ENCODE measurements around the gene FOXJ2.

Gene FOXJ2

DNA sequence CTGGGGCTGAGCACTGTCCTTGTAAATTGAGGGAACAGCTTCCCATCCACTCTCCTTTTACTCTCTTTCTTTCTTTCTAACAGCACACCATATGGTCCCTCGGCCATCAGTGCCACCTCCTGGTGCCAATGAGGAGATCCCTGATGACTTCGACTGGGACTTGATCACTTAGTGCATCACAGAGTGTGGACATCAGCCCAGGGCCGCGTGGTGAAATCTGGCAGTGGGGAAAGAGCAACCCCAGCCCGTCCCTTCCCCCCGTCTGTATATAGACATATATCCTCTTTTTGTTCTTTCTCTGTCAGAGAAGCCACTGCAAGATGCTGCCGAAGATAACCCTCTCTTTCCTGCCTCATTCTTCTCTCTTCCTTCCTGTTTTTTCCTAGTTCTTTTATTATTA lies 20.2 kb downstream of the FOXJ2 start:
- DNase-seq (ENCODE audit: low read depth in 2 of 2) = no peak
- TF ChIP-seq, protein P1, sequence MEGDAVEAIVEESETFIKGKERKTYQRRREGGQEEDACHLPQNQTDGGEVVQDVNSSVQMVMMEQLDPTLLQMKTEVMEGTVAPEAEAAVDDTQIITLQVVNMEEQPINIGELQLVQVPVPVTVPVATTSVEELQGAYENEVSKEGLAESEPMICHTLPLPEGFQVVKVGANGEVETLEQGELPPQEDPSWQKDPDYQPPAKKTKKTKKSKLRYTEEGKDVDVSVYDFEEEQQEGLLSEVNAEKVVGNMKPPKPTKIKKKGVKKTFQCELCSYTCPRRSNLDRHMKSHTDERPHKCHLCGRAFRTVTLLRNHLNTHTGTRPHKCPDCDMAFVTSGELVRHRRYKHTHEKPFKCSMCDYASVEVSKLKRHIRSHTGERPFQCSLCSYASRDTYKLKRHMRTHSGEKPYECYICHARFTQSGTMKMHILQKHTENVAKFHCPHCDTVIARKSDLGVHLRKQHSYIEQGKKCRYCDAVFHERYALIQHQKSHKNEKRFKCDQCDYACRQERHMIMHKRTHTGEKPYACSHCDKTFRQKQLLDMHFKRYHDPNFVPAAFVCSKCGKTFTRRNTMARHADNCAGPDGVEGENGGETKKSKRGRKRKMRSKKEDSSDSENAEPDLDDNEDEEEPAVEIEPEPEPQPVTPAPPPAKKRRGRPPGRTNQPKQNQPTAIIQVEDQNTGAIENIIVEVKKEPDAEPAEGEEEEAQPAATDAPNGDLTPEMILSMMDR (IDR thresholded peaks at IDR 0.05; ENCODE audit: low read depth, low read length) = no peak
- H3K4me3 ChIP-seq (replicated peaks in 1 of 2; ENCODE audit: low read depth in 2 of 2, low read length in 2 of 2) = no peak overlapping the region

DNA sequence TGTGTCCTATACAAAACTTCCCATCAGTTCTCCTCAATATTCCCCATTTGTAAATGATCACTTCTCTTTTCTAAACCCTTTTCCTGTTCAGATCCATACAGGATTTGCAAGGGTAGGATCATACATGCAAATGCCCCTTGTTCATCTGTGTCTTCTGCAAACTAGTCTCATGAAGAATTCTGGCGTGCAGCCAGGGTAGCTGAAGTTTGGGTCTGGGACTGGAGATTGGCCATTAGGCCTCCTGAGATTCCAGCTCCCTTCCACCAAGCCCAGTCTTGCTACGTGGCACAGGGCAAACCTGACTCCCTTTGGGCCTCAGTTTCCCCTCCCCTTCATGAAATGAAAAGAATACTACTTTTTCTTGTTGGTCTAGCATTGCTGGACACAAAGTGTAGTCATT lies 22.3 kb downstream of the FOXJ2 start:
- TF ChIP-seq, protein P1 (IDR thresholded peaks at IDR 0.05; ENCODE audit: low read depth, low read length) = no peak
- no peak for DNase-seq (ENCODE audit: low read depth in 2 of 2)
- H3K4me3 ChIP-seq (replicated peaks in 1 of 2; ENCODE audit: low read depth in 2 of 2, low read length in 2 of 2) = no peak overlapping the region

DNA sequence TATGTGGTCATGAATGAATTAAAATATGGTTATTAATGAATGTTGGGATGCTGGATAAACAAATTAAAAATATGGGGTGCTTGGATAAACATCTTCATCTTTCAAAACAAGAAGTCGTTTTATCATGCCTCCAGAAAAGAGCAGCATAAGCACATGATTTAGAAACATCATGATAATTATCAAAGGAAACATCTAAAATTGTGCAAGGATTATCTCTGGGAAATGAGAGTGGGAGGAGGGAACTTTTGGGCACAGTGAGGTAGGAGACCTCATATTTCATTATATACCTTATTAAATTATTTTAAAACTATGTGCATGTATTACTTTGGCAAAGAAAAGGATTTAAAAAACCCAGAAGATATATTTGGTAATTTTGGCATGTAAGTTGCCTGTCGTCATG lies 24.8 kb downstream of the FOXJ2 start:
- DNase-seq (ENCODE audit: low read depth in 2 of 2) = no peak
- TF ChIP-seq, protein P1 (IDR thresholded peaks at IDR 0.05; ENCODE audit: low read depth, low read length) = no peak
- no peak overlapping the region for H3K4me3 ChIP-seq (replicated peaks in 1 of 2; ENCODE audit: low read depth in 2 of 2, low read length in 2 of 2)

DNA sequence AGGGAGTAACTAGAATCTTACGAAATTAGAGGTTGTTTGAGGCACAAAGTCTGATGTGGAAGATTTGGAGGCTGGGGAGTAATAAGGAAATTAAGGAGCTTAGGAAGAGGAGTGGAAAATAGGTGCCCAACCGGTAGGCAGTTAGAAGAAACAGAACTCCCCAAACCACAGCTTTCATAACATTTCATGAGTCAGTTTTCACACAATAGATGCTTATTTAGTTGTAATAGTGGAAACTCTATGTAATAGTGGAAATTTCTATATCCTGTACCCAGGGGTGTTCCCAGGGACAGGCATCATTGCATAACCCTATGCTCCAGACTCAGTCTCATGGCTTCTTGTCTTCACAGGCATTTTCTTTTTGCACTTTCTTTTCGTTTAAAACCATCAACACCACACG lies 25.3 kb downstream of the FOXJ2 start:
- TF ChIP-seq, protein P1 (IDR thresholded peaks at IDR 0.05; ENCODE audit: low read depth, low read length) = no peak
- DNase-seq (ENCODE audit: low read depth in 2 of 2) = peak; percentile 66 to 90
- no peak overlapping the region for H3K4me3 ChIP-seq (replicated peaks in 1 of 2; ENCODE audit: low read depth in 2 of 2, low read length in 2 of 2)

DNA sequence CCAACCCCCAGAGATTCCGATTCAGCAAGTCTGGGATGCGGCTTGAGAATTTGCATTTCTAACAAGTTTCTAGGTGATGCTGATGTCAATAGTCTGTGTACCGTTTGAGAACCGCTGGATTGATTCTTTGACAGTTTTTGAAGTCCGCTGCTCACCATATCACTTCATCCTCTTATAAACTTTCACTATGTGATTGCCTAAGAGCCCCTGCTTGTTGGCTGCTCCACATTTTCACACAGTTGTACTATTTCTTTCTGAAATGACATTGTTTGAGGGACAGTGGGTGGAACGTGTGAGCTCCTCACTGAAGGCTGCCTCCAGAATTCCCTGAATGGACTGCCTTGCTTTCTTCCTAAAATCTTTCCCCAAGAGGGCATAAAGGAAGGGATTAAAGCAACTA lies 26.0 kb downstream of the FOXJ2 start:
- H3K4me3 ChIP-seq (replicated peaks in 1 of 2; ENCODE audit: low read depth in 2 of 2, low read length in 2 of 2) = no peak overlapping the region
- no peak for DNase-seq (ENCODE audit: low read depth in 2 of 2)
- TF ChIP-seq, protein P1 (IDR thresholded peaks at IDR 0.05; ENCODE audit: low read depth, low read length) = no peak

DNA sequence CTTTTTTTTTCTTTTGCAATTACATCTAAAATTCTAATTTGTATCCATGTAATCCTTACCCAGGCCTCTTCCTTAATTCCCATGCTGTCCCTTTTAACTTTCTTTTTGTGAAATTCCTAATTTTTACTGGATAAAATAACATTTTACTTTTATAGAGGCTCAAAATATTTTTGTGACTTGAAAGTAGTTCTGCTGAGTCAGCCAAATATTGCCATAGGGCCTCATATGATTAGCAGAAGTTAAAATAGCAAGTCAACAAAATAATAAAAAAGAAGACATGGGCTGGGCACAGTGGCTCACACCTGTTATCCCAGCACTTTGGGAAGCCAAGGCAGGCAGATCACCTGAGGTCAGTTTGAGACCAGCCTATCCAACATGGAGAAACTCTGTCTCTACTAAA lies 31.6 kb downstream of the FOXJ2 start:
- TF ChIP-seq, protein P1 (IDR thresholded peaks at IDR 0.05; ENCODE audit: low read depth, low read length) = no peak
- no peak overlapping the region for H3K4me3 ChIP-seq (replicated peaks in 1 of 2; ENCODE audit: low read depth in 2 of 2, low read length in 2 of 2)
- DNase-seq (ENCODE audit: low read depth in 2 of 2) = no peak

DNA sequence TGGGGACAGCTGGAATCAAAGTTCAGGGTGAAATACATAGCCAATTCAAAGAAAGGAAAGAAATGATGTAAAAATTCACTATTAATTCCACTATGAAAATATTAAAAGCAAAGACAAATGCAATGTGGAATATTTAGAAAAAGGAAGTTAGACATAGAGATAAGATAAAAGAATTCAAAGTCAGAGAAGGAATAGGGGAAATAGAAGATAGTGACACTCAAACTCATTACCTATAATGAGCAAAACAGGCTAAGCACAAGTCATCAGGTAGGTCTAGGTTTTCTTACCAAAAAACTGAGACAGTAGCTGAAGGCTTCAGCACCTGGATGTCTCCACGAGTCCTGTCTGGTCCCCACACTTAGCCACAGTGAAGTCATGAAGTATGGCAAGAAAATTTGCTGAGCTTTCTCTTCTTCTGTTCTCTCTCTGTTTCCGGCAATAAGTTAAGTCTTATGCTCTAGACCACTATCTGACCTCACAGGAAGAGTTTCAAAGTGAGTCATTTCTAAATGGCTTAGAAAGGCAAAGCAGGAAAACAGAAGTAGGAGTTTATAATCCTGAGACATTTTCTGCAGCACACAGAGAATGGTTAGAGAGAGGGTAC lies 33.6 kb downstream of the FOXJ2 start, which contains the start of gene C3AR1:
Gene C3AR1 (minus strand): TSS at position 369 of the 604 bp plus-strand sequence. CDS start 6,174 bp downstream, outside the sequence.
- H3K4me3 ChIP-seq (replicated peaks in 1 of 2; ENCODE audit: low read depth in 2 of 2, low read length in 2 of 2) = no peak within 1 kb of the TSS
- DNase-seq (ENCODE audit: low read depth in 2 of 2) = peak; percentile 69 to 78
- TF ChIP-seq, protein P1 (IDR thresholded peaks at IDR 0.05; ENCODE audit: low read depth, low read length) = no peak
